Natural killer cell (primary cell): ENCODE results near the gene SETDB2. TPM values are rescaled to one million over a fixed set of nuclear protein-coding genes. Genes with fewer than 3 reads are reported as not detected.

Experiments used
- ATAC-seq, 3 donors: fragments of 150-1000 bp in 2 of 3; fragments of 200-7000 bp in 1 of 3; cut with Tn5 transposase; 1 replicate in 1 of 3; 2 replicates in 2 of 3; pipeline ENCODE4 v1.10.0; 2021; ENCODE audit warnings: mild to moderate bottlenecking in 2 of 3, moderate library complexity in 2 of 3
- DNase-seq, 2 donors: peaks; one replicate each; pipeline versions ENCODE4 v3.0.0 to v3.0.0-alpha.2; 2013 to 2021; ENCODE audit warnings: mixed read lengths in 1 of 2
- H3K27ac ChIP-seq: one replicate; pipeline ENCODE4 v1.5.1; 2013; ENCODE audit warnings: mild to moderate bottlenecking, low read length
- H3K27me3 ChIP-seq: one replicate; pipeline ENCODE4 v1.6.1; 2013; ENCODE audit warnings: low read length; ENCODE audit not compliant: control insufficient read depth, insufficient read depth
- H3K36me3 ChIP-seq: one replicate; pipeline ENCODE4 v1.6.1; 2013; ENCODE audit warnings: low read length; ENCODE audit not compliant: control insufficient read depth, insufficient read depth
- H3K4me1 ChIP-seq: one replicate; pipeline ENCODE4 v1.6.1; 2013; ENCODE audit warnings: low read length; ENCODE audit not compliant: control insufficient read depth, insufficient read depth
- H3K4me3 ChIP-seq: one replicate; pipeline ENCODE4 v1.5.1; 2013; ENCODE audit warnings: low read length
- H3K9me3 ChIP-seq: one replicate; pipeline ENCODE4 v1.6.1; 2013; ENCODE audit warnings: low read length; ENCODE audit not compliant: control insufficient read depth, insufficient read depth
- H3K27ac Mint-ChIP-seq, 2 donors: one replicate each; pipeline ENCODE4 v1.8.0; 2022; ENCODE audit warnings: mild to moderate bottlenecking in 2 of 2, mixed read lengths in 2 of 2, moderate library complexity in 1 of 2
- H3K27me3 Mint-ChIP-seq, 2 donors: one replicate each; pipeline ENCODE4 v1.8.0; 2022; ENCODE audit warnings: low read depth in 2 of 2, mixed read lengths in 2 of 2
- H3K36me3 Mint-ChIP-seq: one replicate; pipeline ENCODE4 v1.8.0; 2022; ENCODE audit warnings: mixed read lengths
- H3K4me1 Mint-ChIP-seq, 2 donors: one replicate each; pipeline ENCODE4 v1.8.0; 2022; ENCODE audit warnings: mixed read lengths in 2 of 2
- H3K4me3 Mint-ChIP-seq: one replicate; pipeline ENCODE4 v1.8.0; 2022; ENCODE audit warnings: mild to moderate bottlenecking, moderate library complexity, mixed read lengths
- H3K9me3 Mint-ChIP-seq, 2 donors: one replicate each; pipeline ENCODE4 v1.8.0; 2022; ENCODE audit warnings: mixed read lengths in 2 of 2
- WGBS: methylation state at CpG from one replicate; pipeline ENCODE4 v1.1.7; 2013; ENCODE audit warnings: missing lambda C conversion rate; ENCODE audit not compliant: insufficient coverage; 5-methylcytosine and 5-hydroxymethylcytosine counted together
- intact Hi-C: fragments of 100-400 bp; cut with micrococcal nuclease; formaldehyde crosslinking; loops from one replicate; pipeline ENCODE4 v1.14.2; 2022
- total RNA-seq, 4 donors: library from RNA; stranded (reverse); fragments of 120-200 nt in 1 of 4; gene quantifications; one replicate each; pipeline versions ENCODE4 v1.2.3 to v1.2.4, GENCODE V29; 2013 to 2022
- TF ChIP-seq, protein P1 (sequence below): fragments of 200-600 bp; IDR thresholded peaks from one replicate; pipeline ENCODE4 v1.8.0; 2022; ENCODE audit warnings: antibody characterized with exemption

The SETDB2 gene
- total RNA-seq, 3 donors from 2014 or later (not counting 1 experiment from before 2014, with no cell fraction given), result 15.8 to 17.4 (median 16.4) TPM

DNA sequence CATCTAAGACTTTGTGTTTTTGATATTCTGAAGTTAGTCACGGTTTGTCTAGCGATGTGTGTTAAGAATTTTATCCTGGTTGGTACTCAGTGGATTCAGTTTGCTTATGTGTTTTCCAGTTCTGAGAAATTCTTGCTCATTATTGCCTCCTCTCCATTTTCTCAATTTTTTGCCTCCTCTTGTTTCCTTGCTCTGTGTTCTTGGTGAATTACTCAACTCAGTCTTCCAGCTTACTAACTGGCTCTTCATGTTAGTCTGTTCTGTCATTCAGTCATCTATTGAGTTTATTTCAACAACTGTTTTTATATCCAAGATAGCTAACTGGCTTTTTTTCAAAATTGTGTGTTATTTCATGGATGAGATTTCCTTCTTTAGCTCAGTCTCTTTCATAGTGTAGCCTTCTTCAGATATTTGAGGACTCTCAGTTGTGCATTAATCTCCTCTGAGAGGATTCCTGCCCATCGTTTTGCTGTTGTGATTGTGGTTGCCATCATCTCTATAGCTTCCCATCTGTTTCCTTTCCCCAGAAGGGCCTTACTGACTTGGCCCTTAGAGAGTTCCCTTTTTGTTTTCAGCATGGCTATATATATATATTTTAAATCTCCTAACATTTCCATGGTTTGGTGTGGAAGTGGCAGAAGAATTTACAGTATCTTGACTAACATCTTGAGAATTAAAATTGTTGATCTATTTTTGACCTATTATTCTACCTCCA is 6.2 kb downstream of the SETDB2 start:
- no peaks in the 10 kb centered on the region for H3K36me3 ChIP-seq

GRCh38 chr13:49452725-49453457 is 8.8 kb downstream of the SETDB2 start:
- TF ChIP-seq, protein P1, sequence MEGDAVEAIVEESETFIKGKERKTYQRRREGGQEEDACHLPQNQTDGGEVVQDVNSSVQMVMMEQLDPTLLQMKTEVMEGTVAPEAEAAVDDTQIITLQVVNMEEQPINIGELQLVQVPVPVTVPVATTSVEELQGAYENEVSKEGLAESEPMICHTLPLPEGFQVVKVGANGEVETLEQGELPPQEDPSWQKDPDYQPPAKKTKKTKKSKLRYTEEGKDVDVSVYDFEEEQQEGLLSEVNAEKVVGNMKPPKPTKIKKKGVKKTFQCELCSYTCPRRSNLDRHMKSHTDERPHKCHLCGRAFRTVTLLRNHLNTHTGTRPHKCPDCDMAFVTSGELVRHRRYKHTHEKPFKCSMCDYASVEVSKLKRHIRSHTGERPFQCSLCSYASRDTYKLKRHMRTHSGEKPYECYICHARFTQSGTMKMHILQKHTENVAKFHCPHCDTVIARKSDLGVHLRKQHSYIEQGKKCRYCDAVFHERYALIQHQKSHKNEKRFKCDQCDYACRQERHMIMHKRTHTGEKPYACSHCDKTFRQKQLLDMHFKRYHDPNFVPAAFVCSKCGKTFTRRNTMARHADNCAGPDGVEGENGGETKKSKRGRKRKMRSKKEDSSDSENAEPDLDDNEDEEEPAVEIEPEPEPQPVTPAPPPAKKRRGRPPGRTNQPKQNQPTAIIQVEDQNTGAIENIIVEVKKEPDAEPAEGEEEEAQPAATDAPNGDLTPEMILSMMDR, result no peak
- Histone ChIP-seq H3K4me1 (peaks cover 4% of the 10 kb centered on the region), H3K27ac (no peak overlapping the region), H3K27me3 (no peaks in the 10 kb centered on the region), H3K36me3 (no peaks in the 10 kb centered on the region), H3K4me3 (no peak overlapping the region), H3K9me3 (no peaks in the 10 kb centered on the region)
- Mint-ChIP-seq H3K36me3 (no peaks in the 10 kb centered on the region), H3K27ac (no peak overlapping the region), H3K27me3 (no peaks in the 10 kb centered on the region), H3K4me3 (no peak overlapping the region), H3K9me3 (no peaks in the 10 kb centered on the region), H3K4me1 (peaks cover 13 to 17% of the 10 kb centered on the region in 2 donors)
- intact Hi-C loops, result no loop called here
- WGBS, result 99% methylated on average over 5 of the region's 8 CpGs
- DNase-seq, result no peak
- ATAC-seq, result no peak

More for the DNA sequence above, 6.2 kb downstream of the SETDB2 start:
- intact Hi-C loops, result no loop called here
- Mint-ChIP-seq H3K9me3 (no peaks in the 10 kb centered on the region), H3K27me3 (no peaks in the 10 kb centered on the region), H3K4me3 (no peak overlapping the region), H3K36me3 (no peaks in the 10 kb centered on the region), H3K27ac (peak overlapping the region; percentile 1 to 96), H3K4me1 (peaks cover 35 to 36% of the 10 kb centered on the region in 2 donors)
- DNase-seq (no peak), ATAC-seq (no peak)
- Histone ChIP-seq H3K4me1 (peaks cover 11% of the 10 kb centered on the region), H3K27me3 (no peaks in the 10 kb centered on the region), H3K9me3 (no peaks in the 10 kb centered on the region), H3K4me3 (no peak overlapping the region), H3K27ac (no peak overlapping the region)
- 73% methylated on average over 3 of the region's 3 CpGs for WGBS
- TF ChIP-seq, protein P1, result no peak

GRCh38 chr13:49453465-49453864 is 9.4 kb downstream of the SETDB2 start:
- Histone ChIP-seq H3K27ac (no peak overlapping the region), H3K9me3 (no peaks in the 10 kb centered on the region), H3K4me3 (no peak overlapping the region), H3K36me3 (no peaks in the 10 kb centered on the region), H3K4me1 (peaks cover 4% of the 10 kb centered on the region), H3K27me3 (no peaks in the 10 kb centered on the region)
- Mint-ChIP-seq H3K27ac (no peak overlapping the region), H3K4me1 (peaks cover 13 to 17% of the 10 kb centered on the region in 2 donors), H3K27me3 (no peaks in the 10 kb centered on the region), H3K4me3 (no peak overlapping the region), H3K36me3 (no peaks in the 10 kb centered on the region), H3K9me3 (no peaks in the 10 kb centered on the region)
- TF ChIP-seq, protein P1, result no peak
- ATAC-seq (no peak), DNase-seq (no peak)
- intact Hi-C loops, result no loop called here
- WGBS, result 98% methylated on average over 7 of the region's 7 CpGs
